A673 (cell line): ENCODE data around the gene IQCM.

ENCODE experiments used
- EZH2 ChIP-seq: fragments of 200-600 bp; sonication (generic); IDR thresholded peaks from 2 replicates; pipeline ENCODE4 v1.6.1; 2017; ENCODE audit warnings: borderline replicate concordance, low read depth, mild to moderate bottlenecking, mixed read lengths, antibody characterized with exemption, low read length; ENCODE audit not compliant: poor library complexity, severe bottlenecking
- TF ChIP-seq, protein P1 (sequence below): fragments of 300-800, 200-600 bp; sonication (generic); conservative IDR thresholded peaks from 2 replicates; pipeline ENCODE4 v1.5.1; 2017; ENCODE audit warnings: low read depth, mild to moderate bottlenecking, antibody characterized with exemption, low read length, moderate library complexity, mixed read lengths

DNA sequence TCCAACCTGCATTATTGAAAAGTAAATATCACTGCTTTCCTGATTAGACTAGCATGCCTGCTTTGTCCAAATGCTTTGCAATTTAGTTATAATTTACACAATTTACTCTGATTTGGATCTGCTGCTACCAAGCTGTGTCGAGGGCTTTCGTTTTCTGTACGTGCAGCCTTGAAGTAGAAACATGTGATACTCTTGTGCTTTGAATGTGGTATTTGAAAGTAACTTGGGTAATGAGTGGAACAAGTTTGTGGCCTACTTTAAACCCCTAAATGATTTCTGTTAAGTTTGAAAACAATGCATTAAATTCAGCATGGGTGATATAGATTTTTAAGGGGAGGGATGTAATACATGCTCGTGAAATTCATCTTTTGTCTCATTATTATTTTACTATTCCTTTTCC is 240.7 kb downstream of the IQCM start:
- TF ChIP-seq, protein P1, sequence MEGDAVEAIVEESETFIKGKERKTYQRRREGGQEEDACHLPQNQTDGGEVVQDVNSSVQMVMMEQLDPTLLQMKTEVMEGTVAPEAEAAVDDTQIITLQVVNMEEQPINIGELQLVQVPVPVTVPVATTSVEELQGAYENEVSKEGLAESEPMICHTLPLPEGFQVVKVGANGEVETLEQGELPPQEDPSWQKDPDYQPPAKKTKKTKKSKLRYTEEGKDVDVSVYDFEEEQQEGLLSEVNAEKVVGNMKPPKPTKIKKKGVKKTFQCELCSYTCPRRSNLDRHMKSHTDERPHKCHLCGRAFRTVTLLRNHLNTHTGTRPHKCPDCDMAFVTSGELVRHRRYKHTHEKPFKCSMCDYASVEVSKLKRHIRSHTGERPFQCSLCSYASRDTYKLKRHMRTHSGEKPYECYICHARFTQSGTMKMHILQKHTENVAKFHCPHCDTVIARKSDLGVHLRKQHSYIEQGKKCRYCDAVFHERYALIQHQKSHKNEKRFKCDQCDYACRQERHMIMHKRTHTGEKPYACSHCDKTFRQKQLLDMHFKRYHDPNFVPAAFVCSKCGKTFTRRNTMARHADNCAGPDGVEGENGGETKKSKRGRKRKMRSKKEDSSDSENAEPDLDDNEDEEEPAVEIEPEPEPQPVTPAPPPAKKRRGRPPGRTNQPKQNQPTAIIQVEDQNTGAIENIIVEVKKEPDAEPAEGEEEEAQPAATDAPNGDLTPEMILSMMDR, result no peak
- TF ChIP-seq EZH2, result no peak
